Upper lobe of right lung (tissue), 1 donor: ENCODE results near the gene GNG10. TPM values are rescaled to one million over a fixed set of nuclear protein-coding genes. Genes with fewer than 3 reads are reported as not detected.

Source experiments
- ATAC-seq: fragments of 200-7000 bp; cut with Tn5 transposase; one replicate; pipeline ENCODE4 v1.9.1; 2020; ENCODE audit warnings: mild to moderate bottlenecking, moderate library complexity
- DNase-seq: peaks from one replicate; pipeline ENCODE4 v3.0.0-alpha.2; 2020
- H3K27ac ChIP-seq: fragments of 200-600 bp; one replicate; pipeline ENCODE4 v1.8.0; 2022
- H3K27me3 ChIP-seq: fragments of 200-600 bp; one replicate; pipeline ENCODE4 v1.8.0; 2022; ENCODE audit warnings: mild to moderate bottlenecking
- H3K36me3 ChIP-seq: fragments of 200-600 bp; one replicate; pipeline ENCODE4 v1.8.0; 2022
- H3K4me1 ChIP-seq: fragments of 200-600 bp; one replicate; pipeline ENCODE4 v1.8.0; 2022
- H3K4me3 ChIP-seq: fragments of 200-600 bp; one replicate; pipeline ENCODE4 v1.8.0; 2022; ENCODE audit warnings: mild to moderate bottlenecking
- H3K9me3 ChIP-seq: fragments of 200-600 bp; one replicate; pipeline ENCODE4 v1.8.0; 2022
- intact Hi-C: fragments of 100-400 bp; cut with DNase I; formaldehyde crosslinking; loops from one replicate; pipeline ENCODE4 v1.11.0; 2022
- total RNA-seq: library from RNA; stranded (reverse); fragmentation: NEBNext Ultra II Directional; extraction: Animal tissue kit (Norgen Biotek cat#: 25700); gene quantifications from one replicate; pipeline ENCODE4 v1.2.1, GENCODE V29; 2021
- TF ChIP-seq, protein P1 (sequence below): fragments of 200-600 bp; IDR thresholded peaks from one replicate; pipeline ENCODE4 v1.8.0; 2022; ENCODE audit warnings: antibody characterized with exemption
- donor health status: DM: no; HTN: yes; CAD: no; lungs with severe emphysema.

Gene GNG10
- total RNA-seq, 1 donor from 2014 or later: 33.4 TPM

GRCh38 chr9:111644195-111644772, 17.1 kb upstream of the GNG10 start:
- no peak for DNase-seq
- Histone ChIP-seq H3K9me3 (no peaks in the 10 kb centered on the region), H3K27ac (no peak overlapping the region), H3K4me1 (no peaks in the 10 kb centered on the region), H3K4me3 (no peak overlapping the region), H3K36me3 (peaks cover 13% of the 10 kb centered on the region), H3K27me3 (no peaks in the 10 kb centered on the region)
- TF ChIP-seq, protein P1, sequence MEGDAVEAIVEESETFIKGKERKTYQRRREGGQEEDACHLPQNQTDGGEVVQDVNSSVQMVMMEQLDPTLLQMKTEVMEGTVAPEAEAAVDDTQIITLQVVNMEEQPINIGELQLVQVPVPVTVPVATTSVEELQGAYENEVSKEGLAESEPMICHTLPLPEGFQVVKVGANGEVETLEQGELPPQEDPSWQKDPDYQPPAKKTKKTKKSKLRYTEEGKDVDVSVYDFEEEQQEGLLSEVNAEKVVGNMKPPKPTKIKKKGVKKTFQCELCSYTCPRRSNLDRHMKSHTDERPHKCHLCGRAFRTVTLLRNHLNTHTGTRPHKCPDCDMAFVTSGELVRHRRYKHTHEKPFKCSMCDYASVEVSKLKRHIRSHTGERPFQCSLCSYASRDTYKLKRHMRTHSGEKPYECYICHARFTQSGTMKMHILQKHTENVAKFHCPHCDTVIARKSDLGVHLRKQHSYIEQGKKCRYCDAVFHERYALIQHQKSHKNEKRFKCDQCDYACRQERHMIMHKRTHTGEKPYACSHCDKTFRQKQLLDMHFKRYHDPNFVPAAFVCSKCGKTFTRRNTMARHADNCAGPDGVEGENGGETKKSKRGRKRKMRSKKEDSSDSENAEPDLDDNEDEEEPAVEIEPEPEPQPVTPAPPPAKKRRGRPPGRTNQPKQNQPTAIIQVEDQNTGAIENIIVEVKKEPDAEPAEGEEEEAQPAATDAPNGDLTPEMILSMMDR: no peak
- ATAC-seq: no peak
- intact Hi-C loops: no loop called here

DNA sequence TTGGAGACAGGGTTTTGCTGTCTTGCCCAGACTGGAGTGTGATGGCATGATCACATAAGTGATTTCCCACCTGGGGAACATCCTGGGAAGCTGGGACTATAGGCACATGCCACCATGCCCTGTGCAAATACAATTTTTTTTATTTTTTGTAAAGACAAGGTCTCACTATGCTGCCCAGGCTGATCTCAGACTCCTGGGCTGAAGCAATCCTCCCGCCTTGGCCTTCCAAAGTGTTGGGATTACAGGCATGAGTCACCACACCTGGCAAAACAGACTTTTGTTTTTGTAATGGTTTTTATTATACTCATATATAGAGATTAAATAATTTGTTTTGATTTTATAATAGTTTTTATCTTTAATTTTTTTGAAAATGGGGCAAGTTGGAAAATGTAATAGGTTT, 15.6 kb upstream of the GNG10 start:
- no peaks in the 10 kb centered on the region for H3K9me3 ChIP-seq
- TF ChIP-seq, protein P1: no peak
- intact Hi-C loops: no loop called here
- DNase-seq (no peak), ATAC-seq (no peak)
- no peaks in the 10 kb centered on the region for H3K27me3 ChIP-seq
- no peak overlapping the region for H3K27ac ChIP-seq
- no peak overlapping the region for H3K4me3 ChIP-seq
- no peaks in the 10 kb centered on the region for H3K4me1 ChIP-seq
- peaks cover 21% of the 10 kb centered on the region for H3K36me3 ChIP-seq

- H3K36me3 ChIP-seq: peaks cover 21% of the 10 kb centered on the region
- H3K9me3 ChIP-seq: no peaks in the 10 kb centered on the region
- no peaks in the 10 kb centered on the region for H3K4me1 ChIP-seq
- TF ChIP-seq, protein P1: no peak
- no peaks in the 10 kb centered on the region for H3K27me3 ChIP-seq
- H3K27ac ChIP-seq: no peak overlapping the region
- no peak for DNase-seq
- no peak overlapping the region for H3K4me3 ChIP-seq
- no peak for ATAC-seq
- intact Hi-C loops: no loop called here
Measured at GRCh38 chr9:111646417-111646816, 15.0 kb upstream of the GNG10 start.

DNA sequence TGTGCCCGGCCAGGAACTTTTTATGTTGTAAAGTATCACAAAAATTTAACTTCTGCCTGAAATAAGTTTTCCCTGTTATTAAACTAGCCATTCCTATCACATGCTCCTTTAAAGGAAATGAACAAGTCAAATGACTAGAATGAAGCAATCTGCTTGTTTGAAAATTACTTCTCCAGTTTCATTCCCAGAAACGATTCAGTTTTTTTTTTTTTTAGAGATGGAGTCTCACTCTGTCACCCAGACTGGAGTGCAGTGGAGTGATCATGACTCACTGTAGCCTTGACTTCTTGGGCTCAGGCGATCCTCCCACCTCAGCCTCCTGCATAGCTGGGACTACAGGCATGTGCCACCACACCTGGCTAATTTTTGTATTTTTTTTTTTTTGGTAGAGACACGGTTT, 13.3 kb upstream of the GNG10 start:
- no peaks in the 10 kb centered on the region for H3K9me3 ChIP-seq
- no peaks in the 10 kb centered on the region for H3K4me1 ChIP-seq
- no peaks in the 10 kb centered on the region for H3K27me3 ChIP-seq
- peaks cover 25% of the 10 kb centered on the region for H3K36me3 ChIP-seq
- peak overlapping the region; percentile 43 for H3K27ac ChIP-seq
- intact Hi-C loops: no loop called here
- no peak for DNase-seq
- no peak overlapping the region for H3K4me3 ChIP-seq
- ATAC-seq: peak; percentile 64
- TF ChIP-seq, protein P1: no peak

- H3K27ac ChIP-seq: no peak overlapping the region
- no peak for ATAC-seq
- intact Hi-C loops: no loop called here
- no peak for DNase-seq
- no peaks in the 10 kb centered on the region for H3K9me3 ChIP-seq
- TF ChIP-seq, protein P1: no peak
- peaks cover 34% of the 10 kb centered on the region for H3K36me3 ChIP-seq
- H3K27me3 ChIP-seq: no peaks in the 10 kb centered on the region
- no peaks in the 10 kb centered on the region for H3K4me1 ChIP-seq
- no peak overlapping the region for H3K4me3 ChIP-seq
Measured at GRCh38 chr9:111649016-111649415, 12.4 kb upstream of the GNG10 start.

DNA sequence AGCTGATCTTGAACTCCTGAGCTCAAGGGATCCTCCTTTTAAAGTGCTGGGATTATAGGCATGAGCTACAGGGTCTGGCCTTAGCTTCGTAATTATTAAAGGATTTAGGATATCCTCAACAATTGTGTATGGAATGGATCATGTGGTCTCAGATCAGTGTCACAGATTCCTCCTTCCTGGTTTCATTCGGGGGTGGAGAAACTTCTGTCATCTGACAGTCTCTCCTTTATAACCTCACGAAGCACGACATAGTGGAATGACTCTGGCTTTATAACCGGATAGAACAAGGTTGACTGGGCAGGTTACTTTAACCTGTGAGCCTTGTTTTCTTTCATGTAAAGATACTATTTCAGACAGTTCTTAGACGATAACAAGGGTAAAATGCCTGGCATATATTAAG, 4.4 kb upstream of the GNG10 start:
- TF ChIP-seq, protein P1: no peak
- DNase-seq: no peak
- intact Hi-C loops: no loop called here
- peaks cover 17% of the 10 kb centered on the region for H3K36me3 ChIP-seq
- no peak overlapping the region for H3K4me3 ChIP-seq
- H3K9me3 ChIP-seq: no peaks in the 10 kb centered on the region
- H3K27ac ChIP-seq: no peak overlapping the region
- ATAC-seq: no peak
- no peaks in the 10 kb centered on the region for H3K4me1 ChIP-seq
- H3K27me3 ChIP-seq: no peaks in the 10 kb centered on the region
